Adrenal gland (tissue), 12 donors: ENCODE measurements around the gene CRB3. TPM values are rescaled to one million over a fixed set of nuclear protein-coding genes. Genes with fewer than 3 reads are reported as not detected.

Experiments
- DNase-seq, 7 donors: peaks; one replicate each; pipeline ENCODE4 v3.0.0-alpha.2; 2019 to 2020
- H3K27ac ChIP-seq, 5 donors: fragments of 200-600 bp; sonication (generic) in 4 of 5; 1 replicate in 3 of 5; 2 replicates in 2 of 5; pipeline versions ENCODE4 v1.5.1 to v1.8.0; 2016 to 2020; ENCODE audit warnings: mild to moderate bottlenecking in 1 of 5
- H3K27me3 ChIP-seq: fragments of 200-600 bp; 2 replicates; pipeline ENCODE4 v1.8.0; 2021
- H3K36me3 ChIP-seq, 2 donors: fragments of 200-600 bp; replicated peaks in 1 of 2; 1 replicate in 1 of 2; 2 replicates in 1 of 2; pipeline versions ENCODE4 v1.5.1 to v1.8.0; 2018 to 2022
- H3K4me1 ChIP-seq, 2 donors: fragments of 200-600 bp; replicated peaks in 1 of 2; 1 replicate in 1 of 2; 2 replicates in 1 of 2; pipeline versions ENCODE4 v1.5.1 to v1.8.0; 2018 to 2021
- H3K4me3 ChIP-seq, 4 donors: fragments of 200-600 bp; sonication (generic) in 3 of 4; one replicate each; pipeline ENCODE4 v1.5.1; 2016 to 2018
- H3K9me3 ChIP-seq, 3 donors: fragments of 200-600 bp; sonication (generic) in 1 of 3; replicated peaks in 1 of 3; 1 replicate in 2 of 3; 2 replicates in 1 of 3; pipeline versions ENCODE4 v1.5.1 to v1.8.0; 2016 to 2021
- POLR2A ChIP-seq, 2 donors: fragments of 450-650 bp; IDR thresholded peaks; one replicate each; pipeline ENCODE4 v1.6.1; 2017; ENCODE audit warnings: antibody characterized with exemption in 2 of 2, mild to moderate bottlenecking in 2 of 2, moderate library complexity in 1 of 2
- WGBS, 4 donors: extraction: QIAGEN DNeasy Blood & Tissue Kit in 2 of 4; methylation state at CpG; one replicate each; pipeline versions ENCODE4 v1.1.5 to v1.1.7; 2013 to 2017; 5-methylcytosine and 5-hydroxymethylcytosine counted together
- intact Hi-C, 2 donors: fragments of 100-400 bp; cut with DNase I; formaldehyde crosslinking; loops; one replicate each; pipeline versions ENCODE4 v1.14.1 to v1.15.0; 2022 to 2023
- polyA plus RNA-seq, 3 donors: library from polyadenylated mRNA; stranded (reverse); fragments of 200-250 nt in 2 of 3; fragments of 350-450 nt in 1 of 3; fragmentation: Illumina TruSeq in 1 of 3; extraction: RNeasy Lipid Tissue Mini Kit (QIAGEN cat#74804) in 1 of 3; gene quantifications; one replicate each; pipeline ENCODE4 v1.2.3, GENCODE V29; 2013 to 2014
- total RNA-seq, 9 donors: library from RNA; depleted of rRNA in 4 of 9; stranded (reverse); fragments of >200 nt in 4 of 9; fragments of 120-200 nt in 1 of 9; fragmentation: NEBNext Ultra II Directional in 1 of 9; extraction: Animal tissue kit (Norgen Biotek cat#: 25700) in 1 of 9; gene quantifications; one replicate each; pipeline versions ENCODE4 v1.1.0 to v1.2.4, GENCODE V29; 2013 to 2023
- TF ChIP-seq, protein P1 (sequence below), 6 experiments: fragments of 450-650 bp in 4 of 6; fragments of 200-600 bp in 2 of 6; sonication (generic) in 1 of 6; IDR thresholded peaks; 1 replicate in 5 of 6; 2 replicates in 1 of 6; pipeline versions ENCODE4 v1.5.1 to v1.8.0; 2016 to 2021; ENCODE audit warnings: antibody characterized with exemption in 6 of 6, mild to moderate bottlenecking in 2 of 6, moderate library complexity in 1 of 6
- donor health status: healthy with polysubstance abuse.
- donor health status: Bipolar disorder and iron deficiency.
- donor health status: DM: yes; HTN: yes; CAD: no.
- donor health status: DM: no; HTN: no; CAD: no.
- donor health status: DM: no; HTN: no; CAD: no.
- donor health status: DM: yes; HTN: yes; CAD: no.

The CRB3 gene
- total and polyA plus RNA-seq, 12 donors = 0.28 to 1.4 (median 0.72) TPM; not detected in 5

DNA sequence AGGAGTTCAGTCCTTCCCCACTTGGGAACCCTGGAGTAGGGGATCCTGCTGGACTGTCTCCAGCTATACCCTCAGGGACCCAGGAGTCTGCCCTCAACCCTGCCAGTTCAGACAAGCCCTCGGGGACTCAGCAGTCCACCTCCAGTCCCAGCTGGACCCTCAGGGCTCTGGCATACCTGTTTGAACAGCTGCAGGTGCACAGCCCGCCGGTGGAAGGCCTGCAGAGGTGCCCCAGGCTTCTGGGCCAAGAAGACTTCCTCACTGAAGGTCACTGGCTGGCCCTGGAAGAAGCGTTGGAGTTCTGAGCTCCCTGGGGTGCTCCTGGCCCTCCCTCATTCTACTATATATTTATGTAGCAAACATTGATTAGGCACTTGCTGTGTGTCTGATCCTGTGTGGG lies 8.6 kb downstream of the CRB3 start:
- Histone ChIP-seq H3K27me3 (no peaks in the 10 kb centered on the region), H3K9me3 (no peaks in the 10 kb centered on the region), H3K4me3 (no peak overlapping the region), H3K27ac (no peak overlapping the region), H3K36me3 (no peaks in the 10 kb centered on the region), H3K4me1 (peaks cover 3 to 17% of the 10 kb centered on the region in 2 donors)
- intact Hi-C loops = no loop called here
- DNase-seq = no peak
- 14 to 72% (median 63%) methylated on average over 1 to 4 of the region's 4 CpGs for whole genome bisulfite sequencing, 4 donors
- TF ChIP-seq, protein P1, sequence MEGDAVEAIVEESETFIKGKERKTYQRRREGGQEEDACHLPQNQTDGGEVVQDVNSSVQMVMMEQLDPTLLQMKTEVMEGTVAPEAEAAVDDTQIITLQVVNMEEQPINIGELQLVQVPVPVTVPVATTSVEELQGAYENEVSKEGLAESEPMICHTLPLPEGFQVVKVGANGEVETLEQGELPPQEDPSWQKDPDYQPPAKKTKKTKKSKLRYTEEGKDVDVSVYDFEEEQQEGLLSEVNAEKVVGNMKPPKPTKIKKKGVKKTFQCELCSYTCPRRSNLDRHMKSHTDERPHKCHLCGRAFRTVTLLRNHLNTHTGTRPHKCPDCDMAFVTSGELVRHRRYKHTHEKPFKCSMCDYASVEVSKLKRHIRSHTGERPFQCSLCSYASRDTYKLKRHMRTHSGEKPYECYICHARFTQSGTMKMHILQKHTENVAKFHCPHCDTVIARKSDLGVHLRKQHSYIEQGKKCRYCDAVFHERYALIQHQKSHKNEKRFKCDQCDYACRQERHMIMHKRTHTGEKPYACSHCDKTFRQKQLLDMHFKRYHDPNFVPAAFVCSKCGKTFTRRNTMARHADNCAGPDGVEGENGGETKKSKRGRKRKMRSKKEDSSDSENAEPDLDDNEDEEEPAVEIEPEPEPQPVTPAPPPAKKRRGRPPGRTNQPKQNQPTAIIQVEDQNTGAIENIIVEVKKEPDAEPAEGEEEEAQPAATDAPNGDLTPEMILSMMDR (IDR thresholded peaks at IDR 0.05) = no peak
- TF ChIP-seq POLR2A (IDR thresholded peaks at IDR 0.05) = no peak

DNA sequence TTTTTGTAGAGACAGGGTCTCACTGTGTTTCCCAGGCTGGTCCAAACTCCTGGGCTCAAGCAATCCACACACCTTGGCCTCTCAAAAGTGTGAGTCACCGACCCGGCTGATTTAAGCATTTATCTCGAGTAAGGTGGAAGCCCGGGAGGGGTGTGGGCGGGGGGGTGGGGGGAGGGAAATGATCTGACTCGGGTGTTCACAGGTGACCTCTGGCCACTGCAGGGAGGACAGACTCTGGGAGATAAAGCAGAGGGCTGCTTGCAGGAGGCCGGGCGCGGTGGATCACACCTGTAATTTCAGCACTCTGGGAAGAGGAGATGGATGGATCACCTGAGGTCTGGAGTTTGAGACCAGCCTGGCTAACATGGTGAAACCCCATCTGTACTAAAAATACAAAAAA lies 9.6 kb downstream of the CRB3 start:
- Histone ChIP-seq H3K27ac (no peak overlapping the region), H3K27me3 (no peaks in the 10 kb centered on the region)
- 54 to 84% (median 59%) methylated on average over 8 to 9 of the region's 9 CpGs for WGBS, 4 donors

DNA sequence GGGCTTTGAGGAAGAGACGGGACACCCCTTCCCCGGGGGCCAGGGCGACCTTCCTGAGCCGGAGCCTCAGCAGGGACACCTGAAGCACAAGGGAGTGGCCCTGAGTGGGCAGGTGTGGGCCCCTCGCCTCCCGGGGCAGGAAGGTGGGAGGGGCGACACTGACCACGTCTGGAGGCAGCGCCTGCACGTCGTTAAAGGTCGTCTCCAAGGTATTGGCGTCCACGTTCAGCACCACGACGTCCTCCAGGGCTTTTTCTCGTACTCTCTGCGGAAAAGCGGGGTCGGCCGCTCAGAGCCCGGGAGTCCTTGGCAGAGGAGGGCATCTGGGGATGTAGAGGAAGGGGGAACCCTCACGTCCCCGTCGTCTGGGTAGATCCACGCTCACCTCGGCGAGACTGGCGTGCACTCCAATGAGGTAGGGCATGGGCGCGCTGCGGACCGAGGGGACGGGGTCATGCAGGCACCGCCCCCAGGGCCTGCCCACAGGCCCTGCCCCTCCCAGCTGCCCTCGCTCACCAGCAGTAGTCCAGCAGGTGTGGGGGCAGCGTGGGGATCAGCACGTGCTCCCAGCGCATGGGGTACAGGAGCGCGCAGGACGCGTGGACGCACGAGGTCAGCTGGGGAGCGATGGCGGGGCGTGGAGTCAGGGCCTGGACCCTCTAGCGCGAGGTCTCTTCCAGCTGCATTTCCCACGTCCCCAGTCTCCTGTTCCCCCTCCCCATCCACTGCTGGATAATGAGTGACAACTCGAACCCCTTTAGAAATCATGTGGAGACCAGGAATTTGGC lies 11.4 kb downstream of the CRB3 start:
- H3K4me1 ChIP-seq = peaks cover 3 to 17% of the 10 kb centered on the region in 2 donors
- peak in 3 of 7 donors; percentile 36 to 45 (median 39) for DNase-seq
- peak overlapping the region in 1 of 4 donors; percentile 42 for H3K4me3 ChIP-seq
- H3K9me3 ChIP-seq = no peaks in the 10 kb centered on the region
- TF ChIP-seq POLR2A (IDR thresholded peaks at IDR 0.05) = no peak
- TF ChIP-seq, protein P1 (IDR thresholded peaks at IDR 0.05) = no peak
- no peak overlapping the region for H3K27ac ChIP-seq
- H3K27me3 ChIP-seq = no peaks in the 10 kb centered on the region
- intact Hi-C loops = no loop called here
- WGBS, 4 donors = 19 to 28% (median 24%) methylated on average over 32 to 52 of the region's 52 CpGs
- H3K36me3 ChIP-seq = no peaks in the 10 kb centered on the region

More for the DNA sequence above, 9.6 kb downstream of the CRB3 start:
- Histone ChIP-seq H3K4me1 (peaks cover 3 to 17% of the 10 kb centered on the region in 2 donors), H3K9me3 (no peaks in the 10 kb centered on the region), H3K36me3 (no peaks in the 10 kb centered on the region), H3K4me3 (no peak overlapping the region)
- no peak for DNase-seq
- intact Hi-C loops = no loop called here
- TF ChIP-seq POLR2A (IDR thresholded peaks at IDR 0.05) = no peak
- TF ChIP-seq, protein P1 (IDR thresholded peaks at IDR 0.05) = no peak

DNA sequence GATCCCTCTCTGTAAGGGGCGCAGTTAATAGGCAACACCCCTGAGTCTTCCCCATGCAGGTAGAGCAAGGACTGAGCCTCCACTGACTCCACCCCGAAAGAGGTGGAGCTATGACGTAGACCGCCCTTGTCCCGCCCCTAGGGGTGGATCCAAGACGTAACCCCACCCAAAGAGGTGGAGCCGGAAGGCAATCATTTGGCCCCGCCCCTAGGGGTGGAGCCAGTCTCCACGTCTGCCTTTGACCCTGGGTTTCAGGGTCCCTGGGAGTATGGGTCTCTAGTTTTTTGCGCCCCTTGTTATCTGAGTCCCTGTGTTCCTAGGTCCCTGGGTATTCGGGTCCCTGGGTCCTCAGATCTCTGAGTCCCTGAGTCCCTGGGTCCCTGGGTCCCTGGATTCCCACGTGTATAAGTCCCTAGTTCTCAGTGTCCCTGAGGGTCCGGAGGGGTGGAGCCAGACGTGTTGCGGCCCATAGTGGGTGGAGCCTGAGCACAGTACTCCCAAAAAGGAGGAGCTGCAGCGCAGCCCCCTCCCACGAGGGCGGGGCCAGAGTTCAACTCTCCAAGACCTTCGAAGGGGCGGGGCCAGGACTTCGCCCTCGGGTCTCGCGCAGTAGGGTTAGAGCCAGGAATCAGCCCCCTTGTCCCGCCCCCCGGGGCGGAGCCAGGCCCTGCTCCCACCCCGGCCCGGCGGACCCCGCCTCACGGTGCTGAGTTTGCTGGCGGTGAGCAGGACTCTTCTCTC lies 12.3 kb downstream of the CRB3 start:
- no peak overlapping the region for H3K27ac ChIP-seq
- peaks cover 3 to 17% of the 10 kb centered on the region in 2 donors for H3K4me1 ChIP-seq
- no peaks in the 10 kb centered on the region for H3K27me3 ChIP-seq
- intact Hi-C loops = no loop called here
- peak; percentile 94 to 98 (median 97) for DNase-seq
- no peaks in the 10 kb centered on the region for H3K36me3 ChIP-seq
- no peak for TF ChIP-seq POLR2A (IDR thresholded peaks at IDR 0.05)
- TF ChIP-seq, protein P1 (IDR thresholded peaks at IDR 0.05) = no peak
- H3K4me3 ChIP-seq = peak overlapping the region in 1 of 4 donors; percentile 42
- WGBS, 4 donors = 11 to 40% (median 15%) methylated on average over 1 to 32 of the region's 33 CpGs
- no peaks in the 10 kb centered on the region for H3K9me3 ChIP-seq
